NCI-H774 (cell line): Measurements from ENCODE around the gene RASL10B.
"Not testable (repeated sequence)": the region's sequence is repeated elsewhere in the genome, so short reads cannot be mapped to it uniquely, and the experiment has no call there.

Source experiments
- DNase-seq: peaks from one replicate; lab custom pipeline; 2025; lab: John Stamatoyannopoulos, UW

The RASL10B gene

GRCh38 chr17:35742896-35743477, 11.5 kb downstream of the RASL10B start:
- DNase-seq = no peak

GRCh38 chr17:35743626-35744328, 12.3 kb downstream of the RASL10B start:
- no peak for DNase-seq

GRCh38 chr17:35744830-35745229, 13.4 kb downstream of the RASL10B start:
- DNase-seq = no peak

- DNase-seq = no peak
These were observed 13.8 kb downstream of the RASL10B start for GRCh38 chr17:35745246-35745645.

GRCh38 chr17:35745749-35746320, 14.4 kb downstream of the RASL10B start:
- DNase-seq = no peak

GRCh38 chr17:35747540-35748017, 16.1 kb downstream of the RASL10B start:
- DNase-seq = peak; percentile 76

- DNase-seq = no peak
These were observed 17.0 kb downstream of the RASL10B start for GRCh38 chr17:35748341-35748841.

GRCh38 chr17:35748979-35749378, 17.5 kb downstream of the RASL10B start:
- no peak for DNase-seq

GRCh38 chr17:35749560-35750412, 18.3 kb downstream of the RASL10B start:
- no peak for DNase-seq

- DNase-seq = no peak
These were observed 19.3 kb downstream of the RASL10B start for GRCh38 chr17:35750526-35751395.

GRCh38 chr17:35751541-35751940, 20.1 kb downstream of the RASL10B start:
- not testable (repeated sequence) for DNase-seq

- peak; percentile 47 for DNase-seq
These were observed 21.0 kb downstream of the RASL10B start for GRCh38 chr17:35752471-35752870.

GRCh38 chr17:35752945-35753764, 21.7 kb downstream of the RASL10B start, which contains the start of gene GAS2L2:
Gene GAS2L2 (minus strand): TSS chr17:35753239. CDS start chr17:35752850, 389 bp downstream.
- no peak for DNase-seq

- no peak for DNase-seq
These were observed 25.8 kb downstream of the RASL10B start for GRCh38 chr17:35757243-35757642.

- no peak for DNase-seq
These were observed 29.1 kb downstream of the RASL10B start, which contains the start of gene C17orf50 for GRCh38 chr17:35760587-35760986. Gene C17orf50 (plus strand): TSS chr17:35760887. CDS start chr17:35760942, 55 bp downstream.

- DNase-seq = no peak
These were observed 30.2 kb downstream of the RASL10B start for GRCh38 chr17:35761601-35762000.

GRCh38 chr17:35763767-35764122, 32.3 kb downstream of the RASL10B start:
- DNase-seq = no peak

GRCh38 chr17:35764123-35764991, 32.9 kb downstream of the RASL10B start:
- DNase-seq = peak; percentile 96

- DNase-seq = no peak
These were observed 33.8 kb downstream of the RASL10B start for GRCh38 chr17:35765086-35765710.
